HG02943 (cell line): ENCODE results near the gene NFASC.

Experiments used
- ATAC-seq: cut with Tn5 transposase; IDR thresholded peaks from one replicate; pipeline ENCODE4 v1.9.1; 2021; ENCODE audit warnings: mild to moderate bottlenecking, low read depth, moderate library complexity; ENCODE audit not compliant: unreplicated experiment

Gene NFASC

DNA sequence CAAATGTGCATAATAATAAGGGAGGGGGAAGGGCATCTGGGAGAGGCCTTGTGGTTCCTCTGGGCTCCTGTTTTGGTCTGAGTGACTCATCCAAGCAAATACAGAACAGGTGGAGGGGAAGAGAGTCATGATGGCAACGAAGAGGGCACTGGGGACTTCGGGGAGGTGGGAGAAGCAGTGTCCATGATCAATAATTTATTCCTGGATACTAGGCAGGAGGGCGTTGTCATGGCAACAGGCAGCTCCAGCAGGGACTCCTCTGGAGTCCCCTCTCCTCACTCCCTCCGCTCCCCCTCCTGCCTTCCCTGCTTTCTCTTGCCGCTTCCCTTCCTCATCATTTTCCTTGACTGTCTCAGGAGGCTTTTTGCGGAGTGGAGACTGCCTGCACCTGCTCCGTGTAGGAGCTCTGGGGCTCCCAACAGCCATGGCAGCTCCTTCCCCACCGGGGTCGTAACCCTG, 12.3 kb upstream of the NFASC start:
- ATAC-seq, result no peak

GRCh38 chr1:204859861-204860267, 10.8 kb upstream of the NFASC start:
- no peak for ATAC-seq

GRCh38 chr1:204863024-204863423, 7.6 kb upstream of the NFASC start:
- no peak for ATAC-seq

GRCh38 chr1:204863730-204864129, 6.9 kb upstream of the NFASC start:
- no peak for ATAC-seq

DNA sequence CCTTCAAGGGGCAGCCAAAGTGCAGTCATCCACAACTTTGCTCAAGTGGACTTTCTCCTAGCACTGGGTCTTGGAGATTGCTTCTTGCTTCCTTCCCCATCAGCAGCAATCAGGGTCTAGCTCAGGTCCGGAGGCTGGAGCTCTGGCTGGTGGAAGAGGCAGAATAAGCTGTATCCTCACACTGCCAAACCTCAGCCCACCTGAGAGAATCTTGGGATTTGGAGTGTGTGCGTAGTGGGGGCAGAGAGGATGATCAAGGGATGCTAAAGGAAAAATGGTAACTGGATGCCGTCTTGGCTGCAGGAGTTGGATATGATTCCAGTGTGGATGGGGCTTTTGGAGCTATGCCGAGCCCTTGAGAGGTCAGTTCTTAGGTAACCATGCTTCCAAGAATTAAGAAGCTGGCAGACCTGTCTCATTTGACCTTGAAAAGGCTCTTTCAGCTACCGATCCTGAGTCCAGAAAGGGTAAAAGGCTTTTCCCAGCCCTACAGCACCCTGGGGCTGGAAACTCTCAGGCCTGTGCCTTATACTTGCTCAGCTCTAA, 4.5 kb upstream of the NFASC start:
- no peak for ATAC-seq

- ATAC-seq, result no peak
Measured at GRCh38 chr1:204867203-204867602, 3.5 kb upstream of the NFASC start.

DNA sequence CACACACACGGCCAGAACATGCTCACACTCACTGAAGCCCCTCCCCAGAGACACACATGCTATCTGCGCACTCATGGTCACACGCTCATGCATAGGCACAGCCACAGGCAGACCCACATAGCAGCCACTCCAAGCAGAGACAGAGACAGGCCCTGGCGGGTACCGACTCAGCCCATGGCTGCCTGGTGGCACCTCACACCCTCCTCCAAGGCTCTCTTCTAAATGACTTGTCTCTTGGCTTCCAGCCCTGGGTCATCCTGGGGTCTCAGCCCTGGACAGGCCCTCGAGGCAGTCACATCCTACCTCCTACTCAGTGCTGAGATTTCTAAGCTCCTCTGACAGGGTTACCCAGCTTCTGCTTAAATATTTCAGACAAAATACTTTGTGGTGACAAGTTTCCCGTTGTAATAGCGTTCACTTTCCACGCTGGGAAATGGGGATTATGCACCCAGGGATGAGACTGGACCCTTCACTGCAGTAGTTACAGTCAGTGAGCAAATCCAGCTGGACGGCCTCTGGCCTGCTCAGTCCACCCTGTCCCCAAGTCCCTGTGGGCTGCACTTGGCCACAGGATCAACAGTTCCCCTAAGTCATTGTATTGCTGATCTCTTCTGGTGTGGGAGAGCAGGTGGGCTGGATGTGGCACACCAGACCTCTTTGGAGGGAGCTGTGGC, 2.9 kb upstream of the NFASC start:
- ATAC-seq, result no peak

GRCh38 chr1:204868340-204868700, 2.3 kb upstream of the NFASC start:
- ATAC-seq, result no peak

DNA sequence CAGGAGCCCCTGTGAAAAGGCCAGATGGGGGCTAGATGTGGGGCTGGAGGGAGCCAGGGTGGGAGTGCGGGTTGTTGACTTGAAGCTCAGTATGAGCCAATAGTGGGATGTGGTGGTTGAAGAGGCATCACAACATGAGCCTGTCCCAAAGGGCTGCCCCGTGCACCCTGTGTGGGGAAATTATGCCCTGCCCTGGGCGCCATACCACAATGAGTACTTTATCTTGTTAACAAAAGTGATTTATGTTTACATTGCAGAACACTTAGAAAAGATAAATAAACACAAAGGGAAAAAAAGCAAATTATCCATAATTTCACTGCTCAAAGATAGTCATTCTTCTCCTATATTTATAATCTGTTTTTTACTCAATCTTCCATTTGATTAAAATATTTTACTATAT, 1.6 kb upstream of the NFASC start:
- no peak for ATAC-seq

DNA sequence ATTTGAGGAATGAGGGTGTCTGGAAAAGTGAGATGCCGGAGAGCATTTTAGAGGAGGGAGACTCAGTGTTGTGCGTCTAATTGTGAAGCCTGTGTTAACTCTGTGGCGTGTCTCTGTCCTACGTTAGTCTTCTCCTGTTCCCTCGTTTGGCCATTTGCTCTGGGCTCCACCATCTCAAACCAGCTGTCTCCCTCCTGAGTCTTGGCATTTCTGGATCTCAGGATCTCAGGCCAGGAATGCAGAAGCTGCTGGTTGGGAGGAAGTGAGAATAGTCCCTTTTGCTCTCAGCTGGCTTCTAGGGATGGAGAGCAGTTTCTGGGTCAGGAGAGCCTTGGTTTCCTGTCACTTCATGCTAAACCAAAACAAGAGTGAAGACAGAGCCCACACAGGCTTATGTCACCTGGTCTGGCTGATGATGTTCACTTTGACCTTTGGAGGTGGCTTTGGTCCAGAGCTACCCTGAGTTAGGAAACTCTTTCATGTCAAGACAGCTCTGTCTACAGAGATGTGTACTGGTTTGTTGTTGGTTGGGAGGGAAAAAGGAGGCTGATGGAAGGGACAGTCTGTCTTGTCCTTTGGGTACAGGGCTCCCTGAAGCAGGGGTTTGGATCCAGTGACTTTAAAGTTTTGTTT, 859 bp downstream of the NFASC start:
- ATAC-seq, result no peak

- no peak for ATAC-seq
Measured at GRCh38 chr1:204872262-204872881, 1.7 kb downstream of the NFASC start.

- no peak for ATAC-seq
Measured at GRCh38 chr1:204873176-204873575, 2.5 kb downstream of the NFASC start.

- ATAC-seq, result no peak
Measured at GRCh38 chr1:204873714-204874113, 3.1 kb downstream of the NFASC start.

- ATAC-seq, result no peak
Measured at GRCh38 chr1:204874274-204874673, 3.6 kb downstream of the NFASC start.

- no peak for ATAC-seq
Measured at GRCh38 chr1:204875255-204875654, 4.6 kb downstream of the NFASC start.

DNA sequence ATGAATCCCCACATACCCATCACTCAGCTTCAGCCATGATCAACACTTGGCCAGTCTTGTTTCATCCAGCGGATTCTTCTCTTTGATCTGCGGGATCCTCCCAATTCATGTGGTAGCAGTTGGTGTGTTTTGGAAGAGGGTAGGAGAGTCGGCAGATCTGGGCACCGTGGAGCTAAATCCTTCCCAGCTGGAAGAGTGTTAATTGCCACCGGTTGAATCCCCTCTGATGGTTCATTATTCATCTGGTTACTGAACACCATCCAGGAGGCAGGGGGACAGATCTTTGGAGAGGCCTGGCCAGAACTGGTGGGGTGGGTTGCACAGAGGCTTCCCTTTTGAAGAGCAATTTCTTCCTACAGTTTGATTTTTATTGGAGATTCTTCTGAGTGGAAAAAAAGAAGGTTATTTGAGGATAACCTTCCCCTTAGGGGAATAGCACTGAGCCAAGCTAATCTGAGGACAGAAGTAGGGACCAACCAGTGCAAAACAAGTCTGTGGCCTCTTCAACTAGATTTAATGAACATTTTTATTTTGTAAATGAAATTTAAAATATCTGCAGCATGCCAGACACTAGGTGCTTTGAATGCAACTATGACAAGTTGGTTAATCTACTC, 8.1 kb downstream of the NFASC start:
- no peak for ATAC-seq

- no peak for ATAC-seq
Measured at GRCh38 chr1:204879351-204879750, 8.7 kb downstream of the NFASC start.

GRCh38 chr1:204880906-204881305, 10.2 kb downstream of the NFASC start:
- ATAC-seq, result no peak

- no peak for ATAC-seq
Measured at GRCh38 chr1:204882479-204882878, 11.8 kb downstream of the NFASC start.

GRCh38 chr1:204883405-204883804, 12.7 kb downstream of the NFASC start:
- no peak for ATAC-seq

- ATAC-seq, result no peak
Measured at GRCh38 chr1:204885288-204885711, 14.6 kb downstream of the NFASC start.
